HG02938 (cell line): ENCODE results near the gene COL12A1.

ENCODE experiments used
- ATAC-seq: cut with Tn5 transposase; IDR thresholded peaks from one replicate; pipeline ENCODE4 v1.9.1; 2021; ENCODE audit warnings: mild to moderate bottlenecking, moderate library complexity; ENCODE audit not compliant: unreplicated experiment

COL12A1 gene

GRCh38 chr6:75145211-75145610, 60.6 kb downstream of the COL12A1 start:
- ATAC-seq = no peak

GRCh38 chr6:75144386-75144785, 61.5 kb downstream of the COL12A1 start:
- no peak for ATAC-seq

GRCh38 chr6:75143191-75143590, 62.7 kb downstream of the COL12A1 start:
- ATAC-seq = no peak

DNA sequence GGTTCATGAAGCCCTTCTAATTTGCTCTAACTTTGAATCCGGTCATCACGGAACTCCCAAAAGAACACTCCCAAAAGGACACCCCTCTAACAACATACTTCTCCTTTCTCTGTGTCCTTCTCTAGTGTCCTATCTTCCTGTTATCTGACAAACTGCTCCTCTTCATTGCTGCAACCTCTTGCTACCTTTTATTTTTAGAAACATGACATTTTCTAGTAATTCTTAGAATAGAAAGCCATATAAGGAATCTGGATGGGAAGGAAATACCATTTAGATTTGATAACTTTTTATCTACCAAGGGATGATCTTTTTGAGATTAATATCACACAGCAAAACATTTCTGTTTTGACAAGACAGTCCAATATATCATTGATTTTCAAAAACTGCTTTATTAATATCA, 63.1 kb downstream of the COL12A1 start:
- no peak for ATAC-seq

DNA sequence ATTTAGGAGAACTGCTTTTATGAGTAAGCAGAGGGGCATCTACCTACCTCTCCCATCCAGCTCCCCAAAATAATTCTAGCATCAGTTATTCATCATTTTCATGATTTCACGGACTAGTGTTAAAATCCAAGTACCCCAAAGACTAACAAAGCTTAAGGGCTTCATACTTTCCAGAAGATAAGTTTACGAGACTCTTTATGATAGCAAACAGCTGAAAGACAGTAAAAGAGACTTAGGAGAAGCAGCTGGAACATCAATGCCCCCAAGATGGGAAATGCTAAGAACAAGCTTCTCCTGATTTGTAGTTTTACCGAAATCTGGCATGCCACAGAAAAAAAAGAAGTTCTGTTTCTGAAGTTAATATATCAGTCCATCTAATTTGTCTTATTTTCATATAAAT, 70.0 kb downstream of the COL12A1 start:
- no peak for ATAC-seq

DNA sequence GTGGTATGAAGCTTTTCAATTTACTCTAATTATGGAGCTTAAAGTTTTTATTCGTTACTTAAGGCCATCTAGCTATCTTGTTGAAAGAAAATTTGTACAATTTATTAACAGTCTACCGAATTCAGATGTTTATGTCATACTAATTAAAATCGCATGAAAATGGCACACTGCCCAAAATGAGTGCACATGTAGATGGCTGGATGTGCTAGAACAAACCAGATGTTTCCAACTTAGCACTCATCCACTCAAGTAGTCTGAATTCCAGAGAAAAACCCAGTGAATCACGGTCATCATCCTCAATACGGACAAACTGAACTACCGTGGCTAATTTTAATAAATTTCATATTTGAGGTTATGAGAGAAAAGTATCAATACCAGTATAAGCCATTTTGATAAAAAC, 70.4 kb downstream of the COL12A1 start:
- no peak for ATAC-seq

DNA sequence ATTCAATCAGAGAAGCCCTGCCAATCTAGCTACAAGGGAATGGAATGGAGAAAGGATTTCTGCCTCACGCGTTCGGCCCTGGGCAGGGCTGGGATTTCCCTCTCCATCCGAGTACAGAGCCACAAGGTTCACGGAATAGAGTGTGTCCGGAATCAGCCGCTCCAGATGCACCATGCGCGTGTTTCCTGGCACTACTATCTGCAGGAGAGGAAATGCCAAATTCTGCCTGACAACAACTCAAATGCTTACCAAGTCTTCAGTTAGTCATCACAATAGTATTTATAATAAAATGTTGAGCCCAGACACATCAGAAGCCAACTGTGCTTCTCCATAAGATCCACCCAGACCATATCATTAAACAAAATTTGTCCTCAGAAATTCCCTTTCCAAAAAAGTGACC, 75.1 kb downstream of the COL12A1 start:
- no peak for ATAC-seq

DNA sequence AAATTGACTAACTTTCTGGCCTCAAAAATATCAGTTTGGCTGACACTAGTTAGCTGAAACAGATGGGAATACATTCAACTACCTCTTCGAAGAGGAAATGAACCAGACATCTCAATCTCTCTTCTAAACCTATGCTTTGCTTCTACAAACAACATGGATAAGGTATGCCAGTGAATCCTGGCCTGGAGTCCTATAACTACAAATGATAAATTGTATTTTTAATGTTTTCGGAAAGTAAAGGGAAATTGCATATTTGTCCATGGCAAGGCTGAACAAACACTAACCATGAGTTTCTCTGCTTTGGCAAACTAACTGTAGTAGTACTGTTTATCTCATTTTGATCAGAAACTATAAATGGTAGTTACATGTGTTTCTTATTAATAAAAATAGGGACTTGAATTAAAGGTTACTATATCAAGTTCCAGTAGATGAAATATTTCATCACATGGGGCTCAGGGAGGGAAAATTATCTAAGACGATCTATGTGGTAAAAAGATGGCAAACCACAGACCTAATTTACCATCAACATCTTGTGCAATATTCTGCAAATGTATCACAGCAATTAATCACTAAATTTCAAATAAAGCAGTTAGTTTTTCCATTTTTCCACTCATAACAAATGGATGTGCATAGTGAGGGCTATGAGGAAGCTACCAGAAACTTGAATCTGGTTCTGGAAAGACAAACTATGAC, 76.8 kb downstream of the COL12A1 start:
- ATAC-seq = no peak

DNA sequence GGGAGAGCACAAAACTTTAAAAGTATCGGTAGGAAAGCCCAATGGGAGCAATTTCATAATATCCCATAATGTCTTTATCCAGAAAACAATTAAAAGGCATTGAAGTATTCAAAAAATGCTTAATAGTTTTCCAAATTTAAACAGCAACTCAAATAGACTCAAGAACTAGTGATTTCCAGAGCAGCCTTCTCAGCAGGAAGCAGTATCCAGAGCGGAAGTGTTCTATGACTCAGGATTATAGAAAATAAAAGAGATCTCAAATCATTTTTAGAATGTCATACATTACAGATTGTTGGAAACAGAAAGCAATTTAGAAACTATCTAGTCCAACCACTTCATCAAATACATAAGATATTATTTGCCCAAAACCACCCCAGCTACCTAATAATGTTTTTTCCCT, 79.3 kb downstream of the COL12A1 start:
- ATAC-seq = no peak

DNA sequence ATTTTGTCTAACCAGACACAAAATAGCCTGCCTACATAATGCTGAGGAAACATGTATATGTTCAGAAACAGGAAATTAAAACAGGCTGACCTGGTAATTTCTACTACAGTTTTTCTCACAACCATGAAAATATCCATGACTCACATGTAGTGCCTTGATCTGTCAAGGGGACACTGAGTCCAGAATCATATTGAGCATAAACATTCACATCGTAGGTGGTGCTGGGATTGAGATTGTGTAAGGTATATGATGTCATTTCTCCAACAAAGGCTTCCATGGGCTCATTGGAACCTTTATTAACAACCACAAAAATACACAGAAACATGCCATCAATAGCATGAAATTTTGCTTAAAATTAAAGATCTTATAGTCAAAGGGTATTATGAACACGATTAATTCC, 80.9 kb downstream of the COL12A1 start:
- ATAC-seq = no peak

DNA sequence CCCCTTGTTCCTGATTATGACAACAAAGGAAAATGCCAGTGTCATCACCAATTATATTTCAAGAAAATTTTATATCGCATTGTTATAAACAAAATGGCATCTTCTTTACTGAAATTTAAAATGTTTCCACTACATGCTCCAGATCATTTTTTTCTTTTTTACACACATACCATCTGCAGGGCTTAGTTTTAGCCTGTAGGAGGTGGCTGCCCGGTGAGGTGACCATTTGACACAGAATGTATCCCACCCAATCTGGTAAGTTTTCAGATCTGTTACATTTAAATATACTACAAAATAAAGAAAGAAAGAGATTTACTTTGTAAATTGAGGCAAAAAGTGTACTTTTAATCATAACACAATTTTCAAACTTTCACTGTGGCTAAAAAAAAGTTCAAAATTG, 81.8 kb downstream of the COL12A1 start:
- no peak for ATAC-seq

DNA sequence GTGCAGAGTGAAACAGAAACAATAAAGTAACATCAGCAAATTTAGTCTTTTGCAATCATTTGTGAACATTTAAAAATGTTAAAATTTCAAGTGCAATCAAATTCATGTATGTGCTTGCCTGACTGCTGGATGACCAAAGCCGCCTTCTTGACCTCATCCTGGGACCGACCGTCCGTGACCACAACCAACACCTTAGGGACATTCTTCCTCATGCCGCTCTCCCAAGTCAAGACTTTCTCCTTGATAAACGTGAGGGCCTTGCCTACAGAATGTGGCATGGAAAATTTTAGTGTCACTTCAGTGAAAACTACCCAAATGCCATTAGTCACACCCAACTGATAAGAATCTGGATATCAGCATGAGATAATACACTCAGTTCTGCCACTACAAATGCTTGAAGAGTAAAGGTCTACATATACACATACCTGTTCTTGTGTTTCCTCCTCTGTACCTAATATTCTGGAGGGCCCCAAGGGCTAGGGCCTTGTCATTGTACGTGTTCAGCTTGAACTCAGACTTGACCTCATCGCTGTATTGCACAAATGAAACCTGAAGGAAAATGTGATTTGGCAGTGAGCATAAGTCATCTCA, 86.8 kb downstream of the COL12A1 start:
- no peak for ATAC-seq

GRCh38 chr6:75117701-75118100, 88.2 kb downstream of the COL12A1 start:
- no peak for ATAC-seq

DNA sequence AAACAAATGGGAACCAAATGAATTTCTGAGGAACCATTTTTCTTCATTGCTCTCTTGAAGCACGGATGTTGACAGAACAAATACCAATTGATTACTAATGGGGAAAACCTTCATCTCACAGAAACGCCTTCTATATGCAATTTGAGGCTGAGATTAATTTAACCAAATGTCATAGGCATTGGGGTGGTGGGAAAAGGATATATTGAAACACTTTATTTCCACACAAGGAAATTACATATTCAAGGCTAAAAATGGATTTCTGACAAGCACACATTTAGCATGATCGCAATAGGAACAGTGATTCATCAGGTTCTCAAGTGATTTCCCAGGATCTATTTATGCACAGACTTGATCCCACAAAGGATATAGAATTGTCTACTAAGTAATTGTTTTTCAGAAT, 88.9 kb downstream of the COL12A1 start:
- ATAC-seq = no peak

- no peak for ATAC-seq
These were observed 90.4 kb downstream of the COL12A1 start for GRCh38 chr6:75115481-75115880.

DNA sequence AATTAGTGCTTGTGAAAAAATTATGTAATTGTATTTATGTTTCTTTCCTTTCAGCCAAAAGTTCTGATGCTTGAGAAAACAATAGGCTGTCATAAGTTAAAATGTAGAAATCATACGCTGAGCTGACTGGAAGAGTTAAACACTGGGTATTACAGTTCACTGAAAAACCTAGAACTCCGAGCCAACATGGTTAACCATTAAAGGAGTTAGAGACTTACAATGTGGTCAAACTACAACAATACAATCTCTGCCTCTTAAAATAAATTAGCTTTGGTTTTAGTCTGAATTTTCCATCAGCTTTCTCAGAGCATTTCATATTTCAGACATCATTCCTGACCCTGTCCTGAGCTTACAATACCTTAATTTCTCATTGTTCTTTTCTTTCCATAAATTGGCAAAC, 91.0 kb downstream of the COL12A1 start:
- no peak for ATAC-seq

DNA sequence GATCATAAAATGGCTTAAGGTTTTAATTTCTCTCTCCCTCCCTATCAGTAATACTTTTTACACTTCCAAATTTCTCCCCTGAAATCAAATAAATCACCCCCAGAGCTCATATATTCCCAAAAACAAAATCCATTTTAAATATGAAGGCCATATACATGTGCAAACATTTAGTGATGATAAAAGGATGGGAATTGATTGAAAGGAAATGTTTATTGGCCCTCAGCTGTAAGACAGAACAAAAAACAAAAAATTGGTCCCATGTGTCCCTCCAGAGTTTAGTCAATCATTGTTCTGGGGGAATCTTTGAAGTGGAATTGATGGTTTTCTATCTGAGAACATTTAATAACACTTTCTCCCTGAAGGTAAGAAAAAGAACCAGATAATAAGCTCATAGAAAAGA, 91.7 kb downstream of the COL12A1 start:
- no peak for ATAC-seq

DNA sequence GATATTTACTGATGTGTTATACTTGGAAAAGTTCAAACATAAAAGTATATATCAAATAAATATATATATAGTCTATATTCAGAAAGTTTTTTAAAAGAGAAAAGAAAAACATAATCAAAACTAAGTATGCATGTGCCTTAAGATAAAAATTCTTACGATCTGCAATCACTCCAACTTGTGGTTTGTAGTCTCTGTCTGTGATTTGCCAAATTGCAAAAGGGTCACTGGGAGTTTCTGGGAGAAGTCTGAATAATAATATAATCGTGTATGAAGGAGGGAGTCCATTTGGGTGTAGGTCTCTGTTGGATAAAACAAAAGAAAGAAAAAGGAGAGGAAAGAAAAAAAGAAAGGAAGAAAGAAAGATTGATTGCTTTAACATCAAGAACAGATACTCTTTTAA, 92.4 kb downstream of the COL12A1 start:
- ATAC-seq = no peak

- no peak for ATAC-seq
These were observed 96.1 kb downstream of the COL12A1 start for GRCh38 chr6:75109765-75110164.

DNA sequence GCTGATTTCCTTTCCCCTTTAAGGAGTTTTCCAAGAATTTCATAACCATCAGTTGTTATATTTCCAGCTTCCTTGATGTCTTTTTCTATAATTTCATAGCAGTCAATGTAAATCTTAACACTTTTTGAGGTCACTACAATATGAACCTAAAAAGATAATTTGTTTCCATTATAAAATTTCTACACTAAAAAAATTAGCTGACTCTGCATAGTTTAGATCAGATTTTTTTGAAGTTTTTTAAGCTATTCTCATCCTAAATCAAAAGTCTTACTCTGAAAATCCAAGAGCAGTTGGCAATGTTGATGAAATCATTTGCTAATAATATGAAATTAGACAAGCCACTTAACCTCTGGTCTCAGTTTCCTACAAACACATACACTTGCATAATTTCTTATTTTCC, 96.8 kb downstream of the COL12A1 start:
- ATAC-seq = no peak

DNA sequence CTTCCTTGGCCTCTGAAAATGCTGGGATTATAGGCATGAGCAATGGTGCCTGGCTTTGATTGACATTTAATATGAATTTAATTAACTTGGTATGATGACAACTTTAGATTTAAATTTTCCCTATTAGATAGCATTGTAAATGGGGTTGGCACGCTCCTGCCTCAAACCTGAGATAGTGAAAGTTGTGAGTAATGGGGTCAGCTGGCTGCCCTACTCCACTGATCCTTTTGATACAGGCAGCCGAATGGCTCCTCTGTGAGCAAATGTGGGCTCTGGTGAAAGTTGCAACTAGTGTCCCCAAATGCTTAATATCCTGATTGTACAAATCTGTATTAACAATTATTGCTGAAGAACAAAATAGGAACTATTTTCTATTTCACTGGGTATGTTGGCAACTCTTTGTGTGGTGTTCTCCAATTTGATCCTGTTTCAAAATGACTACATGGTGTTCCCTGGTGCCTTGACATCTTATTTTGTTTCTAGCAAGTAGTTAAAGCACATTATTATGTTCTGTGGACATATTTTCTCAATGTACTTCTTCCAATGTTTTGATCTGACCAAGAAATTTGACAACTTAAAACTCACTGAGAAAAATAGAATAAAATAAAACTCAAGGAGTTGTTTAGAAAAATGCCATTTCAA, 97.4 kb downstream of the COL12A1 start:
- no peak for ATAC-seq

DNA sequence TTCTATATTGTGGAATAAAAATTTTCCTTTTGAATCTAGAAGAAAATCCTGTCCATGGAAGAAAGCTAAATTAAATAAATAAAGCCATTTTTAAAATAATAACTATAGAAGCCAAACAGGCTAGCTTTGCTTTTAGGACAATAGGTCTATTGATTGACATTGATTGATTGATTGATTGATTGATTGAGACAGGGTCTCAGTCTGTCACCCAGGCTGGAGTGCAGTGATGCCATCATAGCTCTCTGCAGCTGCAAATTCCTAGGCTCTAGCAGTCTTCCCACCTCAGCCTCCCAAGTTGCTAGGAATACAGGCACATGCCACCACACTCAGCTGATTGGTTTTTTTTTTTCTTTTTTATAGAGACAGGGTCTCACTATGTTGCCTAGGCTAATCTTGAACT, 97.9 kb downstream of the COL12A1 start:
- no peak for ATAC-seq

DNA sequence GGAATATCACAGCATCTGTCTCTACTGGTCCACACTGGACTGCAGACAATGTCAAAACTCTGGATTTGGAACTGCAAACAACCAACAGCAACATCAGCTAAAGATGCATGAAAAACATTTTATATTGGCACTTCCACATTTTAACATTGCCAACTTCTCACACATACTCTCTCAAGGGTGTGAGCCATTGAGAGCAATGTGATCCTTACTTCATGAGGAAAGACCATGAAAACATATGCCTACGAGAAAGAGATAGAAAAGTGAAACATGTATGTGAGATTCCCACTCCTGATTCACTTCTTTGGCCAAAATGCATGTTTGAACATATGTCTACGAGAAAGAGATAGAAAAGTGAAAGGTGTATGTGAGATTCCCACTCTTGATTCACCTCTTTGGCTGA, 99.4 kb downstream of the COL12A1 start:
- no peak for ATAC-seq
